Measurements from ENCODE around the gene ANKRD36.
"Not testable (repeated sequence)": the region's sequence is repeated elsewhere in the genome, so short reads cannot be mapped to it uniquely, and the experiment has no call there.

DNA sequence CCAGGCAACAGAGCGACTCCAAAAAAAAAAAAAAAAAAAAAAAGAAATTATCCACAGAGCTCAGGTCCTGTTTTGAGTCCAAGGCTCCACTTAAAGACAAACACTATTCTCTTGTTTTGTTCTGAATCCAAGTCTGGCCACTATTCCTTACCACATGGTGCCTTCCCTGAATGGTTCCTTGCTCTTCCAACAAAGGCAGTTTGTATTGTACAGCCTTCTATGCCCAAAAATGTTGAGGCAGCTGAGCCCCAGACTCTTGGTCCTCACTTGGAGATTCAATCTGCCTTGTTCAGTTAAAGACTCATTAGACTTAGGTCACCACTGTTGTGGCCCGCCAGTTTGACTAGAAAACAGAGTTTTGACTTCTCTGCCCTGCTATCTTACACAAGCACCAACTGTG is 20.0 kb upstream of the ANKRD36 start:
- TF ChIP-seq, protein P1, sequence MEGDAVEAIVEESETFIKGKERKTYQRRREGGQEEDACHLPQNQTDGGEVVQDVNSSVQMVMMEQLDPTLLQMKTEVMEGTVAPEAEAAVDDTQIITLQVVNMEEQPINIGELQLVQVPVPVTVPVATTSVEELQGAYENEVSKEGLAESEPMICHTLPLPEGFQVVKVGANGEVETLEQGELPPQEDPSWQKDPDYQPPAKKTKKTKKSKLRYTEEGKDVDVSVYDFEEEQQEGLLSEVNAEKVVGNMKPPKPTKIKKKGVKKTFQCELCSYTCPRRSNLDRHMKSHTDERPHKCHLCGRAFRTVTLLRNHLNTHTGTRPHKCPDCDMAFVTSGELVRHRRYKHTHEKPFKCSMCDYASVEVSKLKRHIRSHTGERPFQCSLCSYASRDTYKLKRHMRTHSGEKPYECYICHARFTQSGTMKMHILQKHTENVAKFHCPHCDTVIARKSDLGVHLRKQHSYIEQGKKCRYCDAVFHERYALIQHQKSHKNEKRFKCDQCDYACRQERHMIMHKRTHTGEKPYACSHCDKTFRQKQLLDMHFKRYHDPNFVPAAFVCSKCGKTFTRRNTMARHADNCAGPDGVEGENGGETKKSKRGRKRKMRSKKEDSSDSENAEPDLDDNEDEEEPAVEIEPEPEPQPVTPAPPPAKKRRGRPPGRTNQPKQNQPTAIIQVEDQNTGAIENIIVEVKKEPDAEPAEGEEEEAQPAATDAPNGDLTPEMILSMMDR (conservative IDR thresholded peaks at IDR 0.05; ENCODE audit: low read depth, low read length): not testable (repeated sequence)
- TF ChIP-seq EZH2 (IDR thresholded peaks at IDR 0.05; ENCODE audit: low read length, unreplicated experiment); EZH2phosphoT487 (IDR thresholded peaks at IDR 0.05; ENCODE audit: borderline replicate concordance, low read length): not testable (repeated sequence)

All from PC-3 (cell line).